Measurements from ENCODE around the gene STAC3. TPM values are rescaled to one million over a fixed set of nuclear protein-coding genes. Genes with fewer than 3 reads are reported as not detected.

Gene STAC3
- total RNA-seq, 3 donors from 2014 or later (not counting 1 experiment from before 2014, with no cell fraction given) = 2.4 to 4.1 (median 3.8) TPM

GRCh38 chr12:57255916-57256315 is 4.9 kb upstream of the STAC3 start:
- Histone ChIP-seq H3K9me3 (ENCODE audit: control insufficient read depth, insufficient read depth, low read length) (no peaks in the 10 kb centered on the region), H3K4me3 (ENCODE audit: low read length) (no peak overlapping the region), H3K4me1 (ENCODE audit: control insufficient read depth, insufficient read depth, low read length) (no peaks in the 10 kb centered on the region), H3K27me3 (ENCODE audit: control insufficient read depth, insufficient read depth, low read length) (no peaks in the 10 kb centered on the region), H3K36me3 (ENCODE audit: control insufficient read depth, insufficient read depth, low read length) (peaks cover 50% of the 10 kb centered on the region), H3K27ac (ENCODE audit: low read length) (no peak overlapping the region)
- H3K9me3 Mint-ChIP-seq = no peaks in the 10 kb centered on the region
- 92% methylated on average over 6 of the region's 6 CpGs for WGBS (ENCODE audit: insufficient coverage)
- no peaks in the 10 kb centered on the region for H3K4me1 Mint-ChIP-seq
- H3K4me3 Mint-ChIP-seq = no peak overlapping the region
- no peak overlapping the region for H3K27ac Mint-ChIP-seq
- H3K36me3 Mint-ChIP-seq = no peaks in the 10 kb centered on the region
- H3K27me3 Mint-ChIP-seq (ENCODE audit: low read depth in 2 of 2) = no peaks in the 10 kb centered on the region
- ATAC-seq = no peak
- intact Hi-C loops (cut with micrococcal nuclease) = no loop called here
- DNase-seq = no peak
- no peak for TF ChIP-seq CTCF (IDR thresholded peaks at IDR 0.05)

GRCh38 chr12:57254506-57255280 is 3.7 kb upstream of the STAC3 start:
- no peak for TF ChIP-seq CTCF (IDR thresholded peaks at IDR 0.05)
- no peak for DNase-seq
- H3K27me3 Mint-ChIP-seq (ENCODE audit: low read depth in 2 of 2) = no peaks in the 10 kb centered on the region
- WGBS (ENCODE audit: insufficient coverage) = 98% methylated on average over 14 of the region's 14 CpGs
- Histone ChIP-seq H3K27ac (ENCODE audit: low read length) (no peak overlapping the region), H3K27me3 (ENCODE audit: control insufficient read depth, insufficient read depth, low read length) (no peaks in the 10 kb centered on the region), H3K4me1 (ENCODE audit: control insufficient read depth, insufficient read depth, low read length) (no peaks in the 10 kb centered on the region), H3K4me3 (ENCODE audit: low read length) (no peak overlapping the region), H3K36me3 (ENCODE audit: control insufficient read depth, insufficient read depth, low read length) (peaks cover 42% of the 10 kb centered on the region), H3K9me3 (ENCODE audit: control insufficient read depth, insufficient read depth, low read length) (no peaks in the 10 kb centered on the region)
- H3K9me3 Mint-ChIP-seq = no peaks in the 10 kb centered on the region
- no peaks in the 10 kb centered on the region for H3K4me1 Mint-ChIP-seq
- intact Hi-C loops (cut with micrococcal nuclease) = no loop called here
- ATAC-seq = no peak
- H3K36me3 Mint-ChIP-seq = no peaks in the 10 kb centered on the region
- no peak overlapping the region for H3K4me3 Mint-ChIP-seq
- H3K27ac Mint-ChIP-seq = no peak overlapping the region

- H3K27me3 ChIP-seq (ENCODE audit: control insufficient read depth, insufficient read depth, low read length) = no peaks in the 10 kb centered on the region
- DNase-seq = no peak
- no peak for ATAC-seq
- intact Hi-C loops (cut with micrococcal nuclease) = no loop called here
- Mint-ChIP-seq H3K4me1 (peaks cover 0 to 8% of the 10 kb centered on the region in 2 donors), H3K36me3 (no peaks in the 10 kb centered on the region), H3K9me3 (no peaks in the 10 kb centered on the region), H3K27me3 (ENCODE audit: low read depth in 2 of 2) (no peaks in the 10 kb centered on the region), H3K27ac (no peak overlapping the region), H3K4me3 (no peak overlapping the region)
- H3K27ac ChIP-seq (ENCODE audit: low read length) = no peak overlapping the region
- no peak for TF ChIP-seq CTCF (IDR thresholded peaks at IDR 0.05)
- peaks cover 6% of the 10 kb centered on the region for H3K36me3 ChIP-seq (ENCODE audit: control insufficient read depth, insufficient read depth, low read length)
- 100% methylated on average over 1 of the region's 3 CpGs for WGBS (ENCODE audit: insufficient coverage)
- H3K4me1 ChIP-seq (ENCODE audit: control insufficient read depth, insufficient read depth, low read length) = no peaks in the 10 kb centered on the region
- H3K9me3 ChIP-seq (ENCODE audit: control insufficient read depth, insufficient read depth, low read length) = no peaks in the 10 kb centered on the region
- no peak overlapping the region for H3K4me3 ChIP-seq (ENCODE audit: low read length)
These were observed 446 bp downstream of the STAC3 start for GRCh38 chr12:57250541-57250940.

Measured in natural killer cell (primary cell).